Activated CD4-positive, alpha-beta T cell treated with anti-CD3 and anti-CD28 coated beads, Interleukin-2, Interleukin-4, amounts not matched to agents 100 ng/mL and 50 ng/mL, durations not matched to agents 16 hours and 8 hours (primary cell): ENCODE data around the gene RCC1.
A peak's percentile ranks its signal among the peaks of the same experiment; 100 is the strongest.
"Not testable (repeated sequence)": the region's sequence is repeated elsewhere in the genome, so short reads cannot be mapped to it uniquely, and the experiment has no call there.

Source experiments
- DNase-seq: peaks from one replicate; pipeline ENCODE4 v3.0.0-alpha.2; 2020; ENCODE audit warnings: low spot score

Gene RCC1

GRCh38 chr1:28551381-28551780 is 45.5 kb downstream of the RCC1 start:
- DNase-seq, result no peak

GRCh38 chr1:28552758-28553663 is 47.2 kb downstream of the RCC1 start, which contains the start of gene TRNAU1AP:
Gene TRNAU1AP, plus strand, starts transcription at chr1:28553085. Its CDS starts 26 bp downstream, at chr1:28553111.
- DNase-seq, result peak; percentile 98

GRCh38 chr1:28560886-28561285 is 55.0 kb downstream of the RCC1 start:
- DNase-seq, result no peak

GRCh38 chr1:28564310-28564709 is 58.5 kb downstream of the RCC1 start:
- DNase-seq, result no peak

GRCh38 chr1:28565040-28565439 is 59.2 kb downstream of the RCC1 start:
- DNase-seq, result no peak

GRCh38 chr1:28565726-28566125 is 59.9 kb downstream of the RCC1 start:
- DNase-seq, result no peak

GRCh38 chr1:28566931-28567330 is 61.1 kb downstream of the RCC1 start:
- no peak for DNase-seq

GRCh38 chr1:28571911-28572310 is 66.1 kb downstream of the RCC1 start:
- DNase-seq, result no peak

GRCh38 chr1:28572891-28573290 is 67.0 kb downstream of the RCC1 start:
- not testable (repeated sequence) for DNase-seq

- no peak for DNase-seq
These were observed 67.7 kb downstream of the RCC1 start for GRCh38 chr1:28573564-28573963.

GRCh38 chr1:28577052-28577678 is 71.3 kb downstream of the RCC1 start:
- DNase-seq, result peak; percentile 56

- peak; percentile 58 for DNase-seq
These were observed 72.1 kb downstream of the RCC1 start for GRCh38 chr1:28577738-28578536.

GRCh38 chr1:28578696-28579218 is 72.9 kb downstream of the RCC1 start:
- no peak for DNase-seq

- no peak for DNase-seq
These were observed 73.6 kb downstream of the RCC1 start for GRCh38 chr1:28579401-28579800.

- peak; percentile 58 for DNase-seq
These were observed 75.1 kb downstream of the RCC1 start for GRCh38 chr1:28580722-28581530.

GRCh38 chr1:28581531-28582247 is 75.8 kb downstream of the RCC1 start:
- peak; percentile 96 for DNase-seq

- DNase-seq, result no peak
These were observed 76.4 kb downstream of the RCC1 start for GRCh38 chr1:28582248-28582615.

- not testable (repeated sequence) for DNase-seq
These were observed 80.9 kb downstream of the RCC1 start for GRCh38 chr1:28586585-28587391.
